BE2C (cell line): ENCODE results near the gene CENPM.

ENCODE experiments used
- DNase-seq: peaks from one replicate; pipeline ENCODE4 v3.0.0-alpha.2; 2020
- H3K27me3 ChIP-seq: fragments of 250-450 bp; sonication (Bioruptor Pico); 2 replicates; pipeline ENCODE4 v1.5.1; 2020; ENCODE audit warnings: mild to moderate bottlenecking
- H3K36me3 ChIP-seq: fragments of 250-450 bp; sonication (Bioruptor Pico); 2 replicates; pipeline ENCODE4 v1.5.1; 2020; ENCODE audit warnings: mild to moderate bottlenecking
- H3K4me1 ChIP-seq: fragments of 250-450 bp; sonication (Bioruptor Pico); 2 replicates; pipeline ENCODE4 v1.5.1; 2020
- H3K4me3 ChIP-seq: 2 replicates; pipeline ENCODE4 v1.5.1; 2011; ENCODE audit warnings: low read depth, low read length
- H3K9me3 ChIP-seq: fragments of 250-450 bp; sonication (Bioruptor Pico); 2 replicates; pipeline ENCODE4 v1.5.1; 2020
- TF ChIP-seq, protein P1 (sequence below): IDR thresholded peaks from 2 replicates; pipeline ENCODE4 v1.5.1; 2012; ENCODE audit warnings: mild to moderate bottlenecking, low read depth, low read length

The CENPM gene

DNA sequence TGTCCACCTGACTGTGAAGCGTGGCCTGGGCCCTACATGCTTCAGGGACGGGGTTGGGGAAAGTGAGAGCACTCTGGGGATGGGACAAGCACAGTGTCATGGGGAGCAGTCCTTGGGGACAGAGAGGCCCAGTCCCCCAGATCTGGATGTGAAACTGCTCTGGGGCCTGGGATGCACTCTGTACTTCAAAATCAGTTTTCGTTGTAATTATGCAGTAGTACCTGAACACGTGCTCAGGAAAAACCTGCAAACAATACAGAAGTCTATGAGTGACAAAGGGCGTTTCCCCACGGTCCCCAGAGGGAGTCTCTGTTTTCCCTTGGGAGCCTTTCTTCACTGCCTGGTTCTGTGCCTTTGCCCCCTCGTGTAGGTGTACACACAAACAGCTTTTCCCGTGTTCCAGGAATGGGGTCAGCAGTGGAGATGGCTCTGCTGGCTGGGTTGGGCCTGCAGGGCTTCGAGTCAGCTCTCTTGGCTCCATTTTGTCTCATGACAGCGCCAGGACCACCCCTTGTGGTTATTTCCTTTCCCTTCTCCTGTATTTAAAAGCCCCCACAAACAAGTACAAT is 15.2 kb downstream of the CENPM start:
- DNase-seq = peak; percentile 17
- no peaks in the 10 kb centered on the region for H3K9me3 ChIP-seq
- no peaks in the 10 kb centered on the region for H3K27me3 ChIP-seq
- no peak overlapping the region for H3K4me3 ChIP-seq
- H3K36me3 ChIP-seq = peaks cover 16% of the 10 kb centered on the region
- H3K4me1 ChIP-seq = peaks cover 14% of the 10 kb centered on the region
- TF ChIP-seq, protein P1, sequence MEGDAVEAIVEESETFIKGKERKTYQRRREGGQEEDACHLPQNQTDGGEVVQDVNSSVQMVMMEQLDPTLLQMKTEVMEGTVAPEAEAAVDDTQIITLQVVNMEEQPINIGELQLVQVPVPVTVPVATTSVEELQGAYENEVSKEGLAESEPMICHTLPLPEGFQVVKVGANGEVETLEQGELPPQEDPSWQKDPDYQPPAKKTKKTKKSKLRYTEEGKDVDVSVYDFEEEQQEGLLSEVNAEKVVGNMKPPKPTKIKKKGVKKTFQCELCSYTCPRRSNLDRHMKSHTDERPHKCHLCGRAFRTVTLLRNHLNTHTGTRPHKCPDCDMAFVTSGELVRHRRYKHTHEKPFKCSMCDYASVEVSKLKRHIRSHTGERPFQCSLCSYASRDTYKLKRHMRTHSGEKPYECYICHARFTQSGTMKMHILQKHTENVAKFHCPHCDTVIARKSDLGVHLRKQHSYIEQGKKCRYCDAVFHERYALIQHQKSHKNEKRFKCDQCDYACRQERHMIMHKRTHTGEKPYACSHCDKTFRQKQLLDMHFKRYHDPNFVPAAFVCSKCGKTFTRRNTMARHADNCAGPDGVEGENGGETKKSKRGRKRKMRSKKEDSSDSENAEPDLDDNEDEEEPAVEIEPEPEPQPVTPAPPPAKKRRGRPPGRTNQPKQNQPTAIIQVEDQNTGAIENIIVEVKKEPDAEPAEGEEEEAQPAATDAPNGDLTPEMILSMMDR = peak; percentile 11; the same call in 1 of the 2 replicates

DNA sequence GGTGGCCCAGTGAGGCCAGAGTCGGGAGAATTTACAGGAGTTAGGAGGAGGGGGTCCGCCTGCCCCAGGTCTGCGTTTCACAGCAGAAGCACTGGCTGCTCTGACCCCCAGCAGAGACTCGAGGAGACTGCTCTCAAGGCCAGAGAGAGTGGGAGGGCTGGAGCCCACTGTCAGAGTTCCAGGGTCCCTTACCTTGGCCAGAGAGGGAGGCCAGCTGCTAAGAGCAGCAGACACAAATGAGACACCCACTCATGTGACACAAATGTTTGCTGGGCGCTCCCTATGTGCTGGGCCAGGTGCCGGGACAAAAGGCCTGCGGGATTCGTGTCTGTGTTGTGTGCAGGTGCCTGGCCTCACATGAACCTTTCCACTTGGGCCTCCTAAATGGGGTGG is 17.5 kb downstream of the CENPM start:
- H3K27me3 ChIP-seq = peaks cover 18% of the 10 kb centered on the region
- peaks cover 11% of the 10 kb centered on the region for H3K4me1 ChIP-seq
- TF ChIP-seq, protein P1 = no peak
- H3K9me3 ChIP-seq = no peaks in the 10 kb centered on the region
- peak; percentile 20 for DNase-seq
- H3K4me3 ChIP-seq = no peak overlapping the region
- peaks cover 5% of the 10 kb centered on the region; the same call in 1 of the 2 replicates for H3K36me3 ChIP-seq

DNA sequence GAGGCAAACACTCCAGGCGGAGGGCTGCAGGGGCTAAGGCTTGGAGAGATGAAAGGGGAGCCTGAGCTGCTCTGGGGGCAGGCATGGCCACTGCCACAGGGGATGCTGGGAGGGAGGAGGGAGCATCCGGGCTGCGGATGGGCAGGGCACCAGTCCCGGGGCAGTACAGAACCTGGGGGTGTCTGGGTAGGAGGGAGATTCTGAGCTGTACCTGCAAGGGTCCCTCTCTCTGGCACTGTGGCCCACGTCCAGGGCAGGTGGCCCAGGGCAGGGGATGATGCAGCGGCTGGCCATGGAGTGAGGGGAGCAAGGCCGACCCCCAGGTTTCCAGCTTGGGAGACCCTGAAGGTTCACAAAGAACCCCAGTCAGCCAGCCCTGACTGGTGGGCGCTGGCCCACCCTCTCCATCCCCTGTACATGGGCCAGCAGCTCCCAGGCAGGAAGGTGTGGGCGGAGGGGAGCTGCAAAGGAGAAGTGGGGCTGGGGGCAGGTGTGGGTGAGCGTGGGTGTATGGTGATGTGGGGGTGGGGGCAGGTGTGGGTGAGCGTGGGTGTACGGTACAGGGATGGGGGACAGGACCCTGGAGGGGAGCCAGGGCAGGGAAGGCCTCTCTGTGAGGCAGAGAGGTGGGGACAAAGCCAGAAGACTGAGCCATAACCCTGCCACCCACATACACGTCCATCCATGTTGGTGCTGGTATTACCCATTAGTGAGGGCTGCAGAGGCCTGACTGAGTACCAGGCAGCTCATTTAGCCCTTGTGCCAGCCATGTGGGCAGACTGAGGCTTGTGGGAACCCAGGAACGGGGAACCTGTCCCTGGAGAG is 18.1 kb downstream of the CENPM start:
- H3K4me3 ChIP-seq = no peak overlapping the region
- no peak for DNase-seq
- H3K27me3 ChIP-seq = peaks cover 18% of the 10 kb centered on the region

DNA sequence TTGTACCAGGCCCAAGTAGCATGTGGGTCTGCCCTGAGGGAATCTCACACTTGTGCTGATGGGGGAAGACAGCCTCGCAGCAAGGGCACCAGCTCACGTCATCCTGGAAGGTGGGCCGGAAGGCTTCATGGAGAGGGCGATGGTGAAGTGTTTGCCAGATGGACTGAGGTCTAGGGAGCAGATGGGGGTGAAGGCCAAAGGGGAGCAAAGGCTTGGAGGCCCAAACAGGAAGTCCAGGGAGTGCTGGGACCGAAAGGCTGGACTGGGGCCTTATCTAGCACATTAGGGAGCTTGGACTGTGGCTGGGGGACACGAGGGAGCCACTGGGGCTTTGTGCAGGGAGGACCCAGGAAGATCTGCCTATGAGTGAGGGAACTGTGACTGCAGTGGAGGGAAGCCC is 19.1 kb downstream of the CENPM start:
- H3K36me3 ChIP-seq = 0 out of 2 replicates have a peak, but pooled peaks cover 2% of the 10 kb centered on the region
- peaks cover 18% of the 10 kb centered on the region for H3K27me3 ChIP-seq
- no peak overlapping the region for H3K4me3 ChIP-seq
- DNase-seq = no peak
- peaks cover 11% of the 10 kb centered on the region for H3K4me1 ChIP-seq
- TF ChIP-seq, protein P1 = no peak
- no peaks in the 10 kb centered on the region for H3K9me3 ChIP-seq

More for the DNA sequence above, 18.1 kb downstream of the CENPM start:
- H3K36me3 ChIP-seq = 0 out of 2 replicates have a peak, but pooled peaks cover 2% of the 10 kb centered on the region
- H3K4me1 ChIP-seq = peaks cover 11% of the 10 kb centered on the region
- TF ChIP-seq, protein P1 = no peak
- H3K9me3 ChIP-seq = no peaks in the 10 kb centered on the region

DNA sequence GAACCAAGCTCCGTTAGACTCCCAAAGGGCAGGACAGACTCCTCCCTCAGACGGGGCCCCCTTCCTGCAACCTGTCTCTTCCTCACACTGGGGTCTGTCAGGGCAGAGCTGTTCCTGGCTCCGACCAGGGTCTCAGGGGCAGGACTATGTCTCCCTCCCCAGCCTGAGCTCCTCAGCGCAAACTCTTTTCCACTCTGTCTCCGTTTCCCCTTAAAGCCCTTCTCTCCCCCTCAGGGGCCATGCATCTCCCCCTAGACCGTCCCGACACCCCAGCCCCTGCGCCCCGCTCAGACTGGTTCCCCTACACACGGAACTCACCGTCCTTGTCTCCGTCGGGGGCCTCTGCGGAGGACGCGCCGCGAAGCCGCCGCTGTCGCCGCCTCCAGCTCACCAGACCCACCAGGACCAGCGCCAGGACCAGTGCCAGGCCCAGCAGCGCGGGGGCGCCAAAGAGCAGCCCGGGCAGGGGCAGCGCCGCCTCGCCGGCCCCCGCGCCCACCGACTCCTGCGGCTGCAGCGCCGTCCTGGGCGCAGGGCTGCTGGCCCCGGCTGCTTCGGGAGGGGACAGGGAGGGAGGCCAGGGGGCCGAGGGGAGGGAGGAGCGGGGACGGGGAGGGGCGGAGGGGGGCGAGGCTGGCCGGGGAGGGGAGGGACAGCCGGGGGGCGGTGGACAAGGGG is 21.0 kb downstream of the CENPM start:
- peak overlapping the region; percentile 7; the same call in 1 of the 2 replicates for H3K4me3 ChIP-seq
- no peaks in the 10 kb centered on the region for H3K36me3 ChIP-seq
- no peaks in the 10 kb centered on the region for H3K9me3 ChIP-seq
- peaks cover 5% of the 10 kb centered on the region; the same call in 1 of the 2 replicates for H3K4me1 ChIP-seq
- TF ChIP-seq, protein P1 = peak; percentile 53
- peaks cover 18% of the 10 kb centered on the region for H3K27me3 ChIP-seq
- DNase-seq = peak; percentile 78
